Karpas-422 (cell line): ENCODE results near the gene CFLAR. TPM values are rescaled to one million over a fixed set of nuclear protein-coding genes. Genes with fewer than 3 reads are reported as not detected.
"Not testable (repeated sequence)": the region's sequence is repeated elsewhere in the genome, so short reads cannot be mapped to it uniquely, and the experiment has no call there.

Experiments
- DNase-seq: peaks from one replicate; pipeline ENCODE4 v3.0.0-alpha.2; 2015
- H2AFZ ChIP-seq: fragments of 200-600 bp; sonication (generic); 2 replicates; pipeline ENCODE4 v1.6.1; 2014; ENCODE audit warnings: antibody characterized with exemption, low read length, mixed read lengths
- H3K27ac ChIP-seq: fragments of 200-600 bp; sonication (generic); 2 replicates; pipeline ENCODE4 v1.5.1; 2014; ENCODE audit warnings: mild to moderate bottlenecking, low read length, moderate library complexity
- H3K27me3 ChIP-seq: fragments of 200-600 bp; sonication (generic); 2 replicates; pipeline ENCODE4 v1.6.1; 2014; ENCODE audit warnings: low read length, mixed read lengths
- H3K36me3 ChIP-seq: fragments of 200-600 bp; sonication (generic); 2 replicates; pipeline ENCODE4 v1.6.1; 2014; ENCODE audit warnings: low read length, mixed read lengths; ENCODE audit not compliant: insufficient read depth
- H3K4me1 ChIP-seq: fragments of 200-600 bp; sonication (generic); 2 replicates; pipeline ENCODE4 v1.6.1; 2014; ENCODE audit warnings: mild to moderate bottlenecking, low read length, mixed read lengths
- H3K4me2 ChIP-seq: fragments of 200-600 bp; sonication (generic); 2 replicates; pipeline ENCODE4 v1.6.1; 2014; ENCODE audit warnings: low read length, low read depth, mild to moderate bottlenecking; ENCODE audit not compliant: poor library complexity, severe bottlenecking
- H3K4me3 ChIP-seq: fragments of 200-600 bp; sonication (generic); 2 replicates; pipeline ENCODE4 v1.5.1; 2014; ENCODE audit warnings: mild to moderate bottlenecking, antibody characterized with exemption, low read length, mixed read lengths
- H3K79me2 ChIP-seq: fragments of 200-600 bp; sonication (generic); 2 replicates; pipeline ENCODE4 v1.6.1; 2014; ENCODE audit warnings: mild to moderate bottlenecking, low read length, mixed read lengths
- H3K9ac ChIP-seq: fragments of 200-600 bp; sonication (generic); 2 replicates; pipeline ENCODE4 v1.6.0; 2014; ENCODE audit warnings: low read length
- H3K9me2 ChIP-seq: fragments of 200-600 bp; sonication (generic), shearing (Covaris generic); replicated peaks from 2 replicates; pipeline ENCODE4 v1.6.0; 2014; ENCODE audit warnings: mild to moderate bottlenecking, low read length, moderate library complexity; ENCODE audit not compliant: insufficient read depth
- H3K9me3 ChIP-seq: fragments of 300-700, 200-600 bp; sonication (generic); 2 replicates; pipeline ENCODE4 v1.6.1; 2014; ENCODE audit warnings: low read length, mixed read lengths
- H4K20me1 ChIP-seq: fragments of 200-600 bp; sonication (generic); 2 replicates; pipeline ENCODE4 v1.6.1; 2014; ENCODE audit warnings: mild to moderate bottlenecking, antibody characterized with exemption, low read length, low read depth; ENCODE audit not compliant: insufficient read depth
- total RNA-seq: library from RNA; depleted of rRNA; stranded (reverse); fragments of >200 nt; shearing (Covaris generic); gene quantifications from 2 replicates; pipeline ENCODE4 v1.2.3, GENCODE V29; 2014; ENCODE audit warnings: low replicate concordance

CFLAR gene
- total RNA-seq, 1 experiment from 2014 or later, result 63.5 TPM

DNA sequence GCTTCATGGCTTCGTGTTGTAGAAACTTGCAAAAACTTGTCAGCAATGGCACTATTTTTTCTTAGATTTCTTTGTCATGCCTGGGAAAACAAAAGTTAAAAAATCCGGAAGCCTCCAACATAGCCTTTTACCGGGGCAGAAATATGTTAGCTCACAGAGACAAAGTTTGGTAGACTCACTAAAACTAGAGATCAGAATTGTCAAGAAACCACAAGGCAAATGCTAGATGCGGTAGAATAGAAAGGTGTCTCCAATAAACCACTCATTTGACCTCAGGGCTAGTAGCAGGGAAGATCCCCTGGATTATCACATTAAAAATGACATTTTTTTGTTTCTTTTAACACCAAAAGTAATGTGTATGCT lies 67.4 kb downstream of the CFLAR start:
- no peak for DNase-seq
- H3K4me2 ChIP-seq, result peak overlapping the region; percentile 55
- H2AFZ ChIP-seq, result peak overlapping the region; percentile 44
- H3K4me1 ChIP-seq, result peaks cover 22% of the 10 kb centered on the region
- H4K20me1 ChIP-seq, result no peaks in the 10 kb centered on the region
- no peaks in the 10 kb centered on the region for H3K9me3 ChIP-seq
- H3K9me2 ChIP-seq, result no peaks in the 10 kb centered on the region
- peak overlapping the region; percentile 34 for H3K9ac ChIP-seq
- no peak overlapping the region for H3K27ac ChIP-seq
- peak overlapping the region; percentile 54 for H3K4me3 ChIP-seq
- no peaks in the 10 kb centered on the region for H3K36me3 ChIP-seq
- H3K27me3 ChIP-seq, result 0 out of 2 replicates have a peak, but pooled peaks cover 5% of the 10 kb centered on the region
- H3K79me2 ChIP-seq, result no peaks in the 10 kb centered on the region

GRCh38 chr2:201183835-201184234 lies 67.9 kb downstream of the CFLAR start:
- H3K36me3 ChIP-seq, H3K9me2 ChIP-seq, H3K9ac ChIP-seq, H3K27me3 ChIP-seq, H2AFZ ChIP-seq, H3K79me2 ChIP-seq, H4K20me1 ChIP-seq, H3K27ac ChIP-seq, H3K4me3 ChIP-seq, H3K9me3 ChIP-seq: not testable (repeated sequence)
- DNase-seq, result peak; percentile 40
- peak overlapping the region; percentile 55 for H3K4me2 ChIP-seq
- peaks cover 22% of the 10 kb centered on the region for H3K4me1 ChIP-seq

DNA sequence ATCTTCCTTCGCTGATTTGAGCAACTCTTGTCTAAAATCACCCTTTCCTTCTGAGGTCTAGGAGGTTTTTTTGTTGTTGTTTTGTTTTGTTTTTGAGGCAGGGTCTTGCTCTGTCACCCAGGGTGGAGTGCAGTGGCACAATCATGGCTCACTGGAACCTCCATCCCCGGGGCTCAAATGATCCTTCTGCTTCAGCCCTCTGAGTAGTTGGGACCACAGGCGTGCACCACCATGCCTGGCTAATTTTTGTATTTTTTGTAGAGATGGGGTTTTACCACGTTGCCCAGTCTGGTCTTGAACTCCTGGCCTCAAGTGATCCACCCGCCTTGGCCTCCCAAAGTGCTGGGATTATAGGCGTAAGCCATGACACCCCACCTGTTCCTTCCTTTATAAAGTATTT lies 68.3 kb downstream of the CFLAR start:
- not testable (repeated sequence) for H3K27me3 ChIP-seq, H4K20me1 ChIP-seq, H3K4me3 ChIP-seq, H3K36me3 ChIP-seq, H3K79me2 ChIP-seq, H2AFZ ChIP-seq, H3K9ac ChIP-seq, H3K9me2 ChIP-seq, H3K27ac ChIP-seq, H3K9me3 ChIP-seq
- Histone ChIP-seq H3K4me1 (peaks cover 22% of the 10 kb centered on the region), H3K4me2 (peak overlapping the region; percentile 55)
- DNase-seq, result peak; percentile 34

GRCh38 chr2:201185863-201186262 lies 69.9 kb downstream of the CFLAR start:
- Histone ChIP-seq H3K9me3 (no peaks in the 10 kb centered on the region), H3K4me1 (peaks cover 22% of the 10 kb centered on the region), H3K27ac (no peak overlapping the region), H3K36me3 (no peaks in the 10 kb centered on the region), H3K27me3 (peaks cover 5% of the 10 kb centered on the region; the same call in 1 of the 2 replicates), H3K9ac (no peak overlapping the region), H2AFZ (no peak overlapping the region), H3K9me2 (no peaks in the 10 kb centered on the region), H3K79me2 (no peaks in the 10 kb centered on the region), H3K4me3 (no peak overlapping the region), H4K20me1 (no peaks in the 10 kb centered on the region), H3K4me2 (peak overlapping the region; percentile 10)
- no peak for DNase-seq

GRCh38 chr2:201186982-201187381 lies 71.0 kb downstream of the CFLAR start:
- peak; percentile 38 for DNase-seq
- Histone ChIP-seq H3K79me2 (no peaks in the 10 kb centered on the region), H3K4me2 (no peak overlapping the region), H2AFZ (no peak overlapping the region), H3K9ac (no peak overlapping the region), H4K20me1 (no peaks in the 10 kb centered on the region), H3K9me3 (no peaks in the 10 kb centered on the region), H3K27me3 (peaks cover 5% of the 10 kb centered on the region; the same call in 1 of the 2 replicates), H3K4me1 (peaks cover 22% of the 10 kb centered on the region), H3K27ac (no peak overlapping the region), H3K4me3 (no peak overlapping the region), H3K9me2 (no peaks in the 10 kb centered on the region), H3K36me3 (no peaks in the 10 kb centered on the region)

DNA sequence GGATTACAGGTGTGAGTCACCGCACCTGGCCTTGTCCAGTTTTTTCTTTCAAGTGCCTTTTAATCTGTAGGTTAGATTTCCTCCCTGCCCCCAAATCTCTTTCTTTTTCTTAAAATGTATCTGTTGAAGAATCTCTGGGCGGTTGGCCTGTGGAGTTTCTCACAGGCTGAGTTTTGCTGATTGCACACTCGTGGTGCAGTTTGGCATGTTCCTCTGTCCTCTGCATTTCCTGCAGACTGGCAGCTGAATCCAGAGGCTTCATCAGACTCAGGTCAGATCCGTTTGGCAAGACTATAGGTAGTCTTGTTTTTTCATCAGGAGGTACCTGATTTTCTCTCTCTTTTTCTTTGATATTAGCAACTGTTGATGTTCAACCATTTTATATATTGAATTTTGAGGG lies 72.5 kb downstream of the CFLAR start:
- Histone ChIP-seq H3K79me2 (no peaks in the 10 kb centered on the region), H4K20me1 (no peaks in the 10 kb centered on the region), H3K27me3 (peaks cover under 1% of the 10 kb centered on the region; the same call in 1 of the 2 replicates), H3K36me3 (no peaks in the 10 kb centered on the region), H3K27ac (no peak overlapping the region), H3K4me3 (no peak overlapping the region), H2AFZ (no peak overlapping the region), H3K4me1 (peaks cover 13% of the 10 kb centered on the region), H3K9me3 (no peaks in the 10 kb centered on the region), H3K4me2 (no peak overlapping the region), H3K9me2 (no peaks in the 10 kb centered on the region), H3K9ac (no peak overlapping the region)
- no peak for DNase-seq

GRCh38 chr2:201191132-201191875 lies 75.3 kb downstream of the CFLAR start:
- H3K9me3 ChIP-seq, result no peaks in the 10 kb centered on the region
- no peak overlapping the region for H2AFZ ChIP-seq
- DNase-seq, result peak; percentile 41
- H3K36me3 ChIP-seq, result no peaks in the 10 kb centered on the region
- H3K79me2 ChIP-seq, result no peaks in the 10 kb centered on the region
- peaks cover 11% of the 10 kb centered on the region for H3K4me1 ChIP-seq
- H3K4me3 ChIP-seq, result no peak overlapping the region
- H3K27ac ChIP-seq, result no peak overlapping the region
- no peak overlapping the region for H3K4me2 ChIP-seq
- H3K27me3 ChIP-seq, result no peaks in the 10 kb centered on the region; the same call in 1 of the 2 replicates
- H3K9me2 ChIP-seq, result no peaks in the 10 kb centered on the region
- H3K9ac ChIP-seq, result no peak overlapping the region
- no peaks in the 10 kb centered on the region for H4K20me1 ChIP-seq

GRCh38 chr2:201194097-201194496 lies 78.1 kb downstream of the CFLAR start:
- H4K20me1 ChIP-seq, result 0 out of 2 replicates have a peak, but pooled peaks cover 2% of the 10 kb centered on the region
- H3K4me1 ChIP-seq, result peaks cover 11% of the 10 kb centered on the region
- H3K36me3 ChIP-seq, result no peaks in the 10 kb centered on the region

More at GRCh38 chr2:201194097-201194496, 78.1 kb downstream of the CFLAR start:
- Histone ChIP-seq H3K27ac (no peak overlapping the region), H3K4me3 (no peak overlapping the region), H3K4me2 (peak overlapping the region; percentile 19), H2AFZ (no peak overlapping the region), H3K9me2 (no peaks in the 10 kb centered on the region), H3K79me2 (no peaks in the 10 kb centered on the region), H3K27me3 (no peaks in the 10 kb centered on the region; the same call in 1 of the 2 replicates), H3K9me3 (no peaks in the 10 kb centered on the region), H3K9ac (no peak overlapping the region)
- peak; percentile 87 for DNase-seq
